AG10803 (cell line): ENCODE results near the gene MAP3K20.

Experiments used
- DNase-seq: peaks from one replicate; pipeline ENCODE4 v3.0.0; 2010; ENCODE audit warnings: low read depth
- H3K4me3 ChIP-seq: 2 replicates; pipeline ENCODE4 v1.5.1; 2011; ENCODE audit warnings: mild to moderate bottlenecking, low read length, control low read depth
- CTCF ChIP-seq: conservative IDR thresholded peaks from 2 replicates; pipeline ENCODE4 v1.5.1; 2011; ENCODE audit warnings: mild to moderate bottlenecking, low read length, control low read depth, inconsistent platforms

The MAP3K20 gene

GRCh38 chr2:173231042-173231441 lies 155.4 kb downstream of the MAP3K20 start:
- no peak for DNase-seq
- TF ChIP-seq CTCF, result no peak
- H3K4me3 ChIP-seq, result no peak overlapping the region

DNA sequence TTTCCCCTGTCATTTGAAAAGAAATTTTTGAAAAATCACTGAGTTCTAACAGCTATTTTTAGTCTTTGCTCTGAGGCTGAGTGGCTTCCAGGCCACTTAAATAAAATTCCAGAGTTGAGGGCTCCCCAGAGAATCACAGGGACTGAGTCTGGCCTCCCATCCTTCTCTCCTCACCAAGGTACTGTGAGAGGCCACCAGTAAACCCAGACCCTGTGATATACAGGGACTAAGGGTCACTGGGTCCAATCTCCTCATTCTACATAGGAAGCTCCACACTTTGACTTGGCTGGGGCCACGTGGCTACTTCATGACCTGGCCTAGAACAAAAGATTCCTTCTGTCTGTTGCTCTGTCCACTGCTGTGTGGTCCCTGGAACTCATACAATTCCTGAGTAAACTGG lies 155.8 kb downstream of the MAP3K20 start:
- no peak for DNase-seq
- no peak overlapping the region for H3K4me3 ChIP-seq
- no peak for TF ChIP-seq CTCF

- no peak overlapping the region for H3K4me3 ChIP-seq
- peak; percentile 24 for DNase-seq
- no peak for TF ChIP-seq CTCF
Measured at GRCh38 chr2:173232956-173233744, 157.5 kb downstream of the MAP3K20 start.

GRCh38 chr2:173235947-173236803 lies 160.5 kb downstream of the MAP3K20 start:
- no peak for TF ChIP-seq CTCF
- DNase-seq, result no peak
- H3K4me3 ChIP-seq, result no peak overlapping the region

GRCh38 chr2:173238385-173238784 lies 162.7 kb downstream of the MAP3K20 start:
- no peak for TF ChIP-seq CTCF
- no peak for DNase-seq
- H3K4me3 ChIP-seq, result no peak overlapping the region

DNA sequence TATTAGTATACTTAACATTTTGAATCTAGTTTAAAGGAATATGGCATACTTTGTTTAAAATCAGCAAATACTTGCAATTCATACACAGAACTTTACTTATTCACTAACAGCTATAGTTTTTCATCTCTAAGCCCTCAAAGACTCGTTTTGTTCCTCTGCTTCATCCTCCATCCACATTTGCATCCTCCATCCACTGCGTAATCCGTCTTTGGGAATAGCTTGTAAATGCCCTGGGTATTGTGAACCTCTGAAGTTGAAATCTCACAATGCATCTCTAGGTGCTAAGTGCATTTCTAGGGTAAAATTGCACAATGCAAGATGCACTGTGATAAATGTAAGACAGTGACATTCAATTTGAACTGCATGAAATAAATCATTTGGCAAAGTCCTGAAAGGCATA lies 163.2 kb downstream of the MAP3K20 start:
- no peak for TF ChIP-seq CTCF
- DNase-seq, result no peak
- H3K4me3 ChIP-seq, result no peak overlapping the region
